Progenitor cell of endocrine pancreas (in vitro differentiated cells): ENCODE measurements around the gene MAGI1. TPM values are rescaled to one million over a fixed set of nuclear protein-coding genes. Genes with fewer than 3 reads are reported as not detected.

Experiments used
- DNase-seq: peaks from one replicate; pipeline ENCODE4 v3.0.0; 2021; ENCODE audit warnings: low spot score; ENCODE audit not compliant: unreplicated experiment
- H3K27ac Mint-ChIP-seq: 2 replicates; pipeline ENCODE4 v1.8.0; 2021; ENCODE audit warnings: mild to moderate bottlenecking, moderate library complexity, mixed read lengths
- H3K27me3 Mint-ChIP-seq: 2 replicates; pipeline ENCODE4 v1.8.0; 2021; ENCODE audit warnings: mixed read lengths
- H3K36me3 Mint-ChIP-seq: 2 replicates; pipeline ENCODE4 v1.8.0; 2022; ENCODE audit warnings: mixed read lengths; ENCODE audit not compliant: insufficient read depth
- H3K4me1 Mint-ChIP-seq: 2 replicates; pipeline ENCODE4 v1.8.0; 2021; ENCODE audit warnings: low read depth, mixed read lengths
- H3K4me3 Mint-ChIP-seq: 2 replicates; pipeline ENCODE4 v1.8.0; 2021; ENCODE audit warnings: low read depth, mild to moderate bottlenecking, moderate library complexity, mixed read lengths
- H3K9me3 Mint-ChIP-seq: 2 replicates; pipeline ENCODE4 v1.8.0; 2021; ENCODE audit warnings: low read depth, mixed read lengths
- total RNA-seq: library from RNA; stranded (reverse); gene quantifications from 2 replicates; pipeline ENCODE4 v1.2.1, GENCODE V29; 2021
- TF ChIP-seq, protein P1 (sequence below): fragments of 200-600 bp; sonication (generic); IDR thresholded peaks from one replicate; pipeline ENCODE4 v1.5.0; 2021; ENCODE audit warnings: antibody characterized with exemption, mild to moderate bottlenecking; ENCODE audit not compliant: unreplicated experiment

Gene MAGI1
- total RNA-seq, 1 donor from 2014 or later, result 142 TPM

DNA sequence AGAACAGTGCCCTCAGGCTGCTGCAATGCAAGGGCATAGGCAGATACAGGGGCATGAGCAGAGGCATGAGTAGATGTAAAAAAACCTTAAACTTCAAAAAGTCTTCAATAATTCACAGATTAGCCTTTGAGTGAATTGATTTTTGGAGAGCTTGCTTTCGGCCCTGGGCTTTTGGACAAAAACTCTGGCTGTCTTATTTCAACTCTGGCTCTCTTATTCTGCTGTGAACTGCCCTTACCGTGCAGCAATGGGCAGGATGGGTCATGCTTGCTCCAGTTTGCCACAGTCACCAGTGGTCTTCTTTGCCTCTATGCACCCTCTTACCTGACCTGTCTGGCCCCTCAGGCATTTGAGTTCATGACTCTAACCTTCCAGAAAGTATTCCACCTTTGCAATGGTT, 555.7 kb downstream of the MAGI1 start:
- Mint-ChIP-seq H3K4me1 (peaks cover 41% of the 10 kb centered on the region), H3K27ac (peak overlapping the region; percentile 60), H3K36me3 (no peaks in the 10 kb centered on the region), H3K27me3 (no peaks in the 10 kb centered on the region), H3K9me3 (no peaks in the 10 kb centered on the region), H3K4me3 (no peak overlapping the region)
- DNase-seq, result no peak
- TF ChIP-seq, protein P1, sequence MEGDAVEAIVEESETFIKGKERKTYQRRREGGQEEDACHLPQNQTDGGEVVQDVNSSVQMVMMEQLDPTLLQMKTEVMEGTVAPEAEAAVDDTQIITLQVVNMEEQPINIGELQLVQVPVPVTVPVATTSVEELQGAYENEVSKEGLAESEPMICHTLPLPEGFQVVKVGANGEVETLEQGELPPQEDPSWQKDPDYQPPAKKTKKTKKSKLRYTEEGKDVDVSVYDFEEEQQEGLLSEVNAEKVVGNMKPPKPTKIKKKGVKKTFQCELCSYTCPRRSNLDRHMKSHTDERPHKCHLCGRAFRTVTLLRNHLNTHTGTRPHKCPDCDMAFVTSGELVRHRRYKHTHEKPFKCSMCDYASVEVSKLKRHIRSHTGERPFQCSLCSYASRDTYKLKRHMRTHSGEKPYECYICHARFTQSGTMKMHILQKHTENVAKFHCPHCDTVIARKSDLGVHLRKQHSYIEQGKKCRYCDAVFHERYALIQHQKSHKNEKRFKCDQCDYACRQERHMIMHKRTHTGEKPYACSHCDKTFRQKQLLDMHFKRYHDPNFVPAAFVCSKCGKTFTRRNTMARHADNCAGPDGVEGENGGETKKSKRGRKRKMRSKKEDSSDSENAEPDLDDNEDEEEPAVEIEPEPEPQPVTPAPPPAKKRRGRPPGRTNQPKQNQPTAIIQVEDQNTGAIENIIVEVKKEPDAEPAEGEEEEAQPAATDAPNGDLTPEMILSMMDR, result no peak

DNA sequence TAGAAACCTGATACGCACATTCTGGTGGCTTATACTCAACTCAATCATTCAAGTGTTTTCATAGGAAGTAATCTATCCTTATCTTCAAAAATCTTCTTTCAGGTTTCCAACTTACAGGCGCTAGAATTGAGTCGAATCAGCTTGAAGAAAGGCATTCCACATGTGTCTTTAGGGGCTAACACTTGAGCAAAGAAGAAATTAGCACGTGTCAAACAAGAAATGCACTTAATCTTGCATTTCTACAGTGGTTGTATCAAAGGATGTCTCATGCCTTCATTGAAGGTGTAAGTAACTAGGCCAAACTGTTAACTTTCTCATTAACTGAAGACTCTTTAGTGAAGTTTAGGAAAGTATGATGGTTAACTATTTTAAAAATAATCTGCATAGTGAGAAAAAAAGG, 557.6 kb downstream of the MAGI1 start:
- Mint-ChIP-seq H3K9me3 (no peaks in the 10 kb centered on the region), H3K4me1 (peaks cover 34% of the 10 kb centered on the region), H3K27ac (no peak overlapping the region), H3K4me3 (no peak overlapping the region), H3K36me3 (peaks cover 2% of the 10 kb centered on the region), H3K27me3 (no peaks in the 10 kb centered on the region)
- no peak for DNase-seq
- TF ChIP-seq, protein P1, result no peak

DNA sequence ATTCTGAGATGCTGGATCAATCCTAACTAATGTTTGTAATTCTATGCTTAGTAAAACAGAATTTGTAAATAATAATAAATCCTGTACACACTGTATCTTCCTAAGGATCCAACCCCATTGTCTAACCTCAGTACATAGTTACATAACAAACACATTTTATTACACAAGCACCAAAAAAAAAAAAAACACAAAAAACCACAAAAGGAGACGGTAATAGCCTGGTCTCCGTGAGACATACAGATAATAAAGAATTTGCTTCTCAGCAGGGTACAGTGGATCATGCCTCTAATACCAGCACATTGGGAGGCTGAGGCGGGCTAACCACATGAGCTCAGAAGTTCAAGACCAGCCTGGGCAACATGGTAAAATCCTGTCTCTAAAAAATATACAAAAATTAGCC, 558.7 kb downstream of the MAGI1 start:
- H3K27me3 Mint-ChIP-seq, result no peaks in the 10 kb centered on the region
- H3K9me3 Mint-ChIP-seq, result no peaks in the 10 kb centered on the region
- H3K4me3 Mint-ChIP-seq, result no peak overlapping the region
- TF ChIP-seq, protein P1, result no peak
- H3K27ac Mint-ChIP-seq, result no peak overlapping the region
- peaks cover 23% of the 10 kb centered on the region for H3K4me1 Mint-ChIP-seq
- no peak for DNase-seq
- peaks cover 5% of the 10 kb centered on the region for H3K36me3 Mint-ChIP-seq

DNA sequence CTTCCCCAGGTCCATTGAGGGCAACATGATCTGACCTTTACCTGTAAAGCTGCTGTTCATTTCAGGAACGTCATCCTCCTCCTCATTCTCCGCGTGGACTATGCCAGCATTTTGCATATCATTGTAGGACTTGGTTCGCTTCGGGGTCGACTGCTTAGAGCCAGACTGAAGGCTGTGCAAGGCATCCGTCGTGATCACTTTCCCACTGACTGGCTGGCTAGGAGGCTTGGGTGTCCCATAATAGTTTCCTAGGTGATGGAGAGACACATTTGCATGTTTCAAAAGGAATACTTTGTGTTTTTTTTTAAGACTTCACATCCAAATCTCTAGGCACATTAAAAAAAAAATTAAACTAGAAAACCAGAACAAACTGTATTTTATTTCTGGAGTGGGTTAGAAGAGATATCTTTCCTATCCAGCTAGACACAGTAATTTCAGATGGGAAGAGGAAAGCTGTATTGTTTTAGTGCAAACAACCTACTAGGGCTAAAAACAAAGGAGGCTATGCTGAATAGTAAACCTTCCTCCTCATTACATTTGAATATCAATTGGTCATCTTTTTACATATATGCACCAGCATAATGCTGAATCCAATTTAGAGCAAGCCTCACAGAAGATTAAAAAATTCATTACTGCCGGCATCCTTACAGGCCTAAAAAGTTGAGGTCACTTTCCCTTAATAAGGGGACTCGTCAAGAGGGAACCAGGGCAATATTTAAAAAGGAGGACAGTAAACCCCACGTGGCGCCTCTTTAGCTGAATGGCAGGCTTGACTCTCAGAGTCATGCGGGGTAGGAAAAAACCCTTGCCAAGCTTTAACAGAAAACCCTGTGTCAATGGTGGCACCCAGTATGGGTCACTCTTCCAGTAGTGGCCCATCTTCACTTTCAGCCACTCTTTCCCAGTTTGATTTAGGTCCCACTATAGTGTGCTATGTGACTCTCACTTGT, 559.9 kb downstream of the MAGI1 start:
- TF ChIP-seq, protein P1, result no peak
- no peak for DNase-seq
- no peaks in the 10 kb centered on the region for H3K9me3 Mint-ChIP-seq
- no peak overlapping the region for H3K4me3 Mint-ChIP-seq
- H3K27me3 Mint-ChIP-seq, result no peaks in the 10 kb centered on the region
- H3K36me3 Mint-ChIP-seq, result peaks cover 5% of the 10 kb centered on the region
- no peak overlapping the region for H3K27ac Mint-ChIP-seq
- peaks cover 11% of the 10 kb centered on the region for H3K4me1 Mint-ChIP-seq

DNA sequence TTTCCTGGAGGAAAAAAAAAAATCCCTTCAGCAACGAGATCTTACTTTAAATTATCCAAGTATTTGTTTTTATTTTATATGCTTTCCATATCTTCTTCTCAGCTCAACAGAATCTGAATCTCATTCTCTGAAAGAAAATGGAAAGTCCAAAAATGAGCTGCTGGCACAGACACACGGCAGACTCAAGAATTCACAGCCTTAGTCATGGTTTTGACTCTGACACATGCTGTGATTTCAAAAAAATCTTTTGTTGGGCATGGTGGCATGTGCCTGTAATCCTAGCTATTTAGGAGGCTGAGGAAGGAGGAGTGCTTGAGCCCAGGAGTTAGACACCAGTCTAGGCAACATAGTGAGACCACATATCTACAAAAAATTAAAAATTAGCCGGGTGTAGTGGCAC, 565.0 kb downstream of the MAGI1 start:
- H3K27me3 Mint-ChIP-seq, result no peaks in the 10 kb centered on the region
- H3K27ac Mint-ChIP-seq, result peak overlapping the region; percentile 88
- H3K36me3 Mint-ChIP-seq, result peaks cover 13% of the 10 kb centered on the region
- DNase-seq, result no peak
- H3K9me3 Mint-ChIP-seq, result no peaks in the 10 kb centered on the region
- no peak overlapping the region for H3K4me3 Mint-ChIP-seq
- TF ChIP-seq, protein P1, result no peak
- H3K4me1 Mint-ChIP-seq, result no peaks in the 10 kb centered on the region
